ENCODE measurements around the gene SRD5A1.

SRD5A1 gene

GRCh38 chr5:6604946-6605345 lies 28.3 kb upstream of the SRD5A1 start:
- DNase-seq: no peak

- no peak for DNase-seq
Observed at GRCh38 chr5:6606884-6607558, 26.2 kb upstream of the SRD5A1 start.

- no peak for DNase-seq
Observed at GRCh38 chr5:6607559-6607936, 25.7 kb upstream of the SRD5A1 start.

GRCh38 chr5:6608016-6608415 lies 25.2 kb upstream of the SRD5A1 start:
- DNase-seq: no peak

GRCh38 chr5:6611334-6612256 lies 21.6 kb upstream of the SRD5A1 start:
- DNase-seq: no peak

- no peak for DNase-seq
Observed at GRCh38 chr5:6615034-6615815, 18.0 kb upstream of the SRD5A1 start.

GRCh38 chr5:6616632-6617031 lies 16.6 kb upstream of the SRD5A1 start:
- DNase-seq: no peak

GRCh38 chr5:6623228-6623627 lies 10.0 kb upstream of the SRD5A1 start:
- no peak for DNase-seq

GRCh38 chr5:6623941-6624340 lies 9.3 kb upstream of the SRD5A1 start:
- no peak for DNase-seq

GRCh38 chr5:6626508-6626907 lies 6.7 kb upstream of the SRD5A1 start:
- no peak for DNase-seq

- no peak for DNase-seq
Observed at GRCh38 chr5:6631441-6631840, 1.8 kb upstream of the SRD5A1 start.

GRCh38 chr5:6632324-6632887 lies 834 bp upstream of the SRD5A1 start:
- no peak for DNase-seq

- no peak for DNase-seq
Observed at GRCh38 chr5:6633469-6634245, 417 bp downstream of the SRD5A1 start.

- DNase-seq: no peak
Observed at GRCh38 chr5:6634306-6634705, 1.1 kb downstream of the SRD5A1 start.

GRCh38 chr5:6634788-6635430 lies 1.7 kb downstream of the SRD5A1 start:
- no peak for DNase-seq

- DNase-seq: no peak
Observed at GRCh38 chr5:6636293-6636692, 3.1 kb downstream of the SRD5A1 start.

- DNase-seq: no peak
Observed at GRCh38 chr5:6637022-6637421, 3.8 kb downstream of the SRD5A1 start.

- DNase-seq: no peak
Observed at GRCh38 chr5:6637590-6637989, 4.3 kb downstream of the SRD5A1 start.

- no peak for DNase-seq
Observed at GRCh38 chr5:6638236-6638635, 5.0 kb downstream of the SRD5A1 start.

GRCh38 chr5:6642655-6643054 lies 9.4 kb downstream of the SRD5A1 start:
- DNase-seq: no peak

- DNase-seq: no peak
Observed at GRCh38 chr5:6644794-6645241, 11.6 kb downstream of the SRD5A1 start.

Data from NCI-H524 treated with DMSO at 0.1 percent for 48 hours (cell line).